Left kidney (tissue), 2 donors: ENCODE measurements around the gene DENND1B. TPM values are rescaled to one million over a fixed set of nuclear protein-coding genes. Genes with fewer than 3 reads are reported as not detected.

Experiments
- DNase-seq: peaks from one replicate; pipeline ENCODE4 v3.0.0-alpha.2; 2013
- polyA plus RNA-seq: library from polyadenylated mRNA; unstranded; fragments of 120-200 nt; gene quantifications from one replicate; pipeline ENCODE4 v1.2.1, GENCODE V29; 2013; ENCODE audit not compliant: insufficient read length

The DENND1B gene
- polyA plus RNA-seq, 1 donor: 13.2 TPM

- no peak for DNase-seq
Measured at GRCh38 chr1:197683895-197684553, 91.3 kb downstream of the DENND1B start.

GRCh38 chr1:197683280-197683679 is 92.0 kb downstream of the DENND1B start:
- no peak for DNase-seq

GRCh38 chr1:197680311-197680710 is 95.0 kb downstream of the DENND1B start:
- DNase-seq: no peak

GRCh38 chr1:197677752-197678295 is 97.5 kb downstream of the DENND1B start:
- no peak for DNase-seq

- no peak for DNase-seq
Measured at GRCh38 chr1:197677313-197677712, 98.0 kb downstream of the DENND1B start.

- DNase-seq: no peak
Measured at GRCh38 chr1:197675583-197676208, 99.6 kb downstream of the DENND1B start.

GRCh38 chr1:197674286-197674685 is 101.0 kb downstream of the DENND1B start:
- no peak for DNase-seq

GRCh38 chr1:197673292-197673691 is 102.0 kb downstream of the DENND1B start:
- no peak for DNase-seq

- DNase-seq: no peak
Measured at GRCh38 chr1:197672347-197672746, 102.9 kb downstream of the DENND1B start.

- no peak for DNase-seq
Measured at GRCh38 chr1:197671920-197672319, 103.4 kb downstream of the DENND1B start.

GRCh38 chr1:197671140-197671539 is 104.1 kb downstream of the DENND1B start:
- no peak for DNase-seq

- DNase-seq: no peak
Measured at GRCh38 chr1:197666769-197667285, 108.5 kb downstream of the DENND1B start.

- no peak for DNase-seq
Measured at GRCh38 chr1:197664391-197664790, 110.9 kb downstream of the DENND1B start.

GRCh38 chr1:197663162-197663953 is 111.9 kb downstream of the DENND1B start:
- no peak for DNase-seq

- no peak for DNase-seq
Measured at GRCh38 chr1:197660389-197660788, 114.9 kb downstream of the DENND1B start.

- DNase-seq: no peak
Measured at GRCh38 chr1:197659171-197659570, 116.1 kb downstream of the DENND1B start.

GRCh38 chr1:197649188-197649587 is 126.1 kb downstream of the DENND1B start:
- no peak for DNase-seq

GRCh38 chr1:197638316-197638715 is 137.0 kb downstream of the DENND1B start:
- DNase-seq: no peak

- DNase-seq: no peak
Measured at GRCh38 chr1:197637406-197637805, 137.9 kb downstream of the DENND1B start.

- DNase-seq: peak; percentile 11
Measured at GRCh38 chr1:197633447-197634078, 141.7 kb downstream of the DENND1B start.

- DNase-seq: no peak
Measured at GRCh38 chr1:197632651-197633050, 142.6 kb downstream of the DENND1B start.

GRCh38 chr1:197632005-197632404 is 143.3 kb downstream of the DENND1B start:
- no peak for DNase-seq
